ENCODE results near the gene KANSL1.

- TF ChIP-seq EZH2 (IDR thresholded peaks at IDR 0.05; ENCODE audit: low read depth) (no peak), CTCF (conservative IDR thresholded peaks at IDR 0.05) (no peak)
Measured at GRCh38 chr17:46023783-46024388, 169.3 kb downstream of the KANSL1 start.

All from PC-9 (cell line).